HepG2 (cell line): ENCODE measurements around the gene NOTUM. TPM values are rescaled to one million over a fixed set of nuclear protein-coding genes. Genes with fewer than 3 reads are reported as not detected.

Experiments
- AGO2 ChIP-seq: fragments of 200-400 bp; formaldehyde crosslinking; optimal IDR thresholded peaks from 2 replicates; pipeline ENCODE3; 2017; ENCODE audit warnings: mild to moderate bottlenecking, low read depth, low read length, moderate library complexity
- ARNTL ChIP-seq: sonication (generic); formaldehyde crosslinking; IDR thresholded peaks from 2 replicates; pipeline ENCODE4 v1.4.0; 2020; ENCODE audit warnings: mild to moderate bottlenecking, missing genetic modification reagents
- CENPX ChIP-seq: sonication (generic); formaldehyde crosslinking; IDR thresholded peaks from 2 replicates; pipeline ENCODE4 v1.9.0; 2021; ENCODE audit warnings: mild to moderate bottlenecking, missing genetic modification reagents, moderate library complexity
- KLF11 ChIP-seq: IDR thresholded peaks from 2 replicates; pipeline ENCODE4 v1.6.1; 2016; ENCODE audit warnings: missing compliant biosample characterization
- NRL ChIP-seq: sonication (generic); formaldehyde crosslinking; IDR thresholded peaks from 2 replicates; pipeline ENCODE4 v1.5.0; 2020; ENCODE audit warnings: missing genetic modification reagents, mild to moderate bottlenecking, moderate library complexity, borderline replicate concordance
- POLR2A ChIP-seq, 2 experiments: IDR thresholded peaks; 2 replicates each; pipeline ENCODE4 v1.6.1; 2011; ENCODE audit warnings: low read depth in 2 of 2, low read length in 2 of 2, mild to moderate bottlenecking in 1 of 2, moderate library complexity in 1 of 2; ENCODE audit not compliant: insufficient read depth in 1 of 2
- RAD51 ChIP-seq: fragments of 450-650 bp; IDR thresholded peaks from 2 replicates; pipeline ENCODE4 v1.6.1; 2016; ENCODE audit warnings: borderline replicate concordance
- TAF1 ChIP-seq: sonication (generic); formaldehyde crosslinking; IDR thresholded peaks from 2 replicates; pipeline ENCODE4 v1.4.0; 2020; ENCODE audit warnings: missing genetic modification reagents
- ZNF343 ChIP-seq: sonication (generic); formaldehyde crosslinking; IDR thresholded peaks from 2 replicates; pipeline ENCODE4 v1.4.0; 2020; ENCODE audit warnings: mild to moderate bottlenecking, missing genetic modification reagents
- ZNF451 ChIP-seq: sonication (generic); formaldehyde crosslinking; IDR thresholded peaks from 2 replicates; pipeline ENCODE4 v1.5.0; 2020; ENCODE audit warnings: mild to moderate bottlenecking, missing genetic modification reagents
- ZNF629 ChIP-seq: sonication (generic); formaldehyde crosslinking; conservative IDR thresholded peaks from 2 replicates; pipeline ENCODE4 v1.5.0; 2020; ENCODE audit warnings: missing genetic modification reagents
- ZNF768 ChIP-seq: sonication (generic); formaldehyde crosslinking; IDR thresholded peaks from 2 replicates; pipeline ENCODE4 v1.4.0; 2020; ENCODE audit warnings: missing genetic modification reagents
- polyA plus RNA-seq, 8 experiments: library from polyadenylated mRNA; depleted of rRNA in 3 of 8; stranded (reverse) in 7 of 8; unstranded in 1 of 8; fragments of >200 nt; fragmentation: Illumina TruSeq in 4 of 8; extraction: Trizol in 4 of 8; gene quantifications; 2 replicates each; pipeline versions ENCODE4 v1.2.1 to v1.2.3, GENCODE V29; 2011 to 2016; ENCODE audit warnings: low read depth in 4 of 8, missing spikeins in 1 of 8, mixed read lengths in 1 of 8; ENCODE audit not compliant: insufficient read depth in 1 of 8
- total RNA-seq, 5 experiments: library from RNA; depleted of rRNA; stranded (reverse); fragments of >200 nt; fragmentation: Illumina TruSeq; extraction: Trizol; gene quantifications; 2 replicates each; pipeline ENCODE4 v1.2.3, GENCODE V29; 2016; ENCODE audit warnings: low read depth in 1 of 5
- TF ChIP-seq, protein P1 (sequence below): sonication (generic); formaldehyde crosslinking; IDR thresholded peaks from 2 replicates; pipeline ENCODE4 v1.8.0; 2022; ENCODE audit warnings: missing genetic modification reagents, mild to moderate bottlenecking, moderate library complexity, borderline replicate concordance
- TF ChIP-seq, protein P2 (sequence below): sonication (generic); formaldehyde crosslinking; IDR thresholded peaks from 2 replicates; pipeline ENCODE4 v1.4.0; 2020; ENCODE audit warnings: mild to moderate bottlenecking, missing genetic modification reagents
- TF ChIP-seq, protein P3 (sequence below): sonication (generic); formaldehyde crosslinking; conservative IDR thresholded peaks from 2 replicates; pipeline ENCODE4 v1.4.0; 2020; ENCODE audit warnings: missing genetic modification reagents
- TF ChIP-seq, protein P4 (sequence below): sonication (generic); formaldehyde crosslinking; IDR thresholded peaks from 2 replicates; pipeline ENCODE4 v1.5.1; 2020; ENCODE audit warnings: mild to moderate bottlenecking, missing genetic modification reagents, moderate library complexity
- TF ChIP-seq, protein P5 (sequence below): sonication (generic); formaldehyde crosslinking; IDR thresholded peaks from 2 replicates; pipeline ENCODE4 v1.5.1; 2020; ENCODE audit warnings: missing genetic modification reagents, mild to moderate bottlenecking, borderline replicate concordance

The NOTUM gene
- total and polyA plus RNA-seq, 2 of the 13 experiments (the other 11 are each of a cell fraction or from before 2014, with no cell fraction given) = 150 to 160 TPM

DNA sequence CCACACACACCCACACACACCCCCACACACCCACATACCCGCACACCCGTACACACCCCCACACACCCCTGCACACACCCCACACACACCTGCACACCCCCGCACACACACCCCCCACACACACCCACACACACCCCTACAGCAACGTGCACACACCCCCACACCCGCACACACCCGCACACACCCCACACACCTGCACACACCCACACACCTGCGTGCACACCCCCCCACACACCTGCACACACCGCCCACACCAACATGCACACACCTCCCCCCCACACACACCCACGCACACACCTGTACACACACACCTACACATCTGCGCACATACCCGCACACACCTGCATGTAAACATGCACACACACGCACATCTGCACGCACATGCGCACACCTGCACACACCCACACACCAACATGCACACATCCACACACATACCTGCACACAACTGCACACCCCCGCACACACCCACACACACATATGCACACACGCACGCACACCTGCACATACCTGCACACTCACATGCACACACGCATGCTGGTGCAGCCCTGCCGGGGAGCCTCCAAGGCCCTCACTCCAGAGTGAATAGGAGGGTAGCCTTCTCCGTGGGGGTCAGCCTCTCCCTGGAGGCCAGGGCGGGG, 23.9 kb upstream of the NOTUM start (continued):
- TF ChIP-seq, protein P1, sequence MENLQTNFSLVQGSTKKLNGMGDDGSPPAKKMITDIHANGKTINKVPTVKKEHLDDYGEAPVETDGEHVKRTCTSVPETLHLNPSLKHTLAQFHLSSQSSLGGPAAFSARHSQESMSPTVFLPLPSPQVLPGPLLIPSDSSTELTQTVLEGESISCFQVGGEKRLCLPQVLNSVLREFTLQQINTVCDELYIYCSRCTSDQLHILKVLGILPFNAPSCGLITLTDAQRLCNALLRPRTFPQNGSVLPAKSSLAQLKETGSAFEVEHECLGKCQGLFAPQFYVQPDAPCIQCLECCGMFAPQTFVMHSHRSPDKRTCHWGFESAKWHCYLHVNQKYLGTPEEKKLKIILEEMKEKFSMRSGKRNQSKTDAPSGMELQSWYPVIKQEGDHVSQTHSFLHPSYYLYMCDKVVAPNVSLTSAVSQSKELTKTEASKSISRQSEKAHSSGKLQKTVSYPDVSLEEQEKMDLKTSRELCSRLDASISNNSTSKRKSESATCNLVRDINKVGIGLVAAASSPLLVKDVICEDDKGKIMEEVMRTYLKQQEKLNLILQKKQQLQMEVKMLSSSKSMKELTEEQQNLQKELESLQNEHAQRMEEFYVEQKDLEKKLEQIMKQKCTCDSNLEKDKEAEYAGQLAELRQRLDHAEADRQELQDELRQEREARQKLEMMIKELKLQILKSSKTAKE (CRISPR knock-in tag) = 0 out of 2 replicates have a peak, but pooled peaks have one; percentile 18
- TF ChIP-seq ZNF343 (CRISPR knock-in tag) (no peak), AGO2 (peak; percentile 49), RAD51 (peak; percentile 38; the same call in 1 of the 2 replicates), POLR2A (IDR thresholded peaks at IDR 0.05; ENCODE audit: insufficient read depth in 1 of 2, low read depth in 2 of 2, low read length in 2 of 2) (no peak), ZNF629 (CRISPR knock-in tag) (no peak), KLF11 (CRISPR knock-in tag) (no peak), TAF1 (CRISPR knock-in tag) (no peak), NRL (no peak), ZNF768 (CRISPR knock-in tag) (no peak), ZNF451 (CRISPR knock-in tag) (no peak), CENPX (CRISPR knock-in tag) (no peak), ARNTL (CRISPR knock-in tag) (no peak)
- TF ChIP-seq, protein P2, sequence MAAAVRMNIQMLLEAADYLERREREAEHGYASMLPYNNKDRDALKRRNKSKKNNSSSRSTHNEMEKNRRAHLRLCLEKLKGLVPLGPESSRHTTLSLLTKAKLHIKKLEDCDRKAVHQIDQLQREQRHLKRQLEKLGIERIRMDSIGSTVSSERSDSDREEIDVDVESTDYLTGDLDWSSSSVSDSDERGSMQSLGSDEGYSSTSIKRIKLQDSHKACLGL (CRISPR knock-in tag) = no peak
- TF ChIP-seq, protein P3, sequence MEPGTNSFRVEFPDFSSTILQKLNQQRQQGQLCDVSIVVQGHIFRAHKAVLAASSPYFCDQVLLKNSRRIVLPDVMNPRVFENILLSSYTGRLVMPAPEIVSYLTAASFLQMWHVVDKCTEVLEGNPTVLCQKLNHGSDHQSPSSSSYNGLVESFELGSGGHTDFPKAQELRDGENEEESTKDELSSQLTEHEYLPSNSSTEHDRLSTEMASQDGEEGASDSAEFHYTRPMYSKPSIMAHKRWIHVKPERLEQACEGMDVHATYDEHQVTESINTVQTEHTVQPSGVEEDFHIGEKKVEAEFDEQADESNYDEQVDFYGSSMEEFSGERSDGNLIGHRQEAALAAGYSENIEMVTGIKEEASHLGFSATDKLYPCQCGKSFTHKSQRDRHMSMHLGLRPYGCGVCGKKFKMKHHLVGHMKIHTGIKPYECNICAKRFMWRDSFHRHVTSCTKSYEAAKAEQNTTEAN (CRISPR knock-in tag) = 0 out of 2 replicates have a peak, but pooled peaks have one; percentile 39
- TF ChIP-seq, protein P4, sequence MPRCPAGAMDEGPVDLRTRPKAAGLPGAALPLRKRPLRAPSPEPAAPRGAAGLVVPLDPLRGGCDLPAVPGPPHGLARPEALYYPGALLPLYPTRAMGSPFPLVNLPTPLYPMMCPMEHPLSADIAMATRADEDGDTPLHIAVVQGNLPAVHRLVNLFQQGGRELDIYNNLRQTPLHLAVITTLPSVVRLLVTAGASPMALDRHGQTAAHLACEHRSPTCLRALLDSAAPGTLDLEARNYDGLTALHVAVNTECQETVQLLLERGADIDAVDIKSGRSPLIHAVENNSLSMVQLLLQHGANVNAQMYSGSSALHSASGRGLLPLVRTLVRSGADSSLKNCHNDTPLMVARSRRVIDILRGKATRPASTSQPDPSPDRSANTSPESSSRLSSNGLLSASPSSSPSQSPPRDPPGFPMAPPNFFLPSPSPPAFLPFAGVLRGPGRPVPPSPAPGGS = no peak
- TF ChIP-seq, protein P5, sequence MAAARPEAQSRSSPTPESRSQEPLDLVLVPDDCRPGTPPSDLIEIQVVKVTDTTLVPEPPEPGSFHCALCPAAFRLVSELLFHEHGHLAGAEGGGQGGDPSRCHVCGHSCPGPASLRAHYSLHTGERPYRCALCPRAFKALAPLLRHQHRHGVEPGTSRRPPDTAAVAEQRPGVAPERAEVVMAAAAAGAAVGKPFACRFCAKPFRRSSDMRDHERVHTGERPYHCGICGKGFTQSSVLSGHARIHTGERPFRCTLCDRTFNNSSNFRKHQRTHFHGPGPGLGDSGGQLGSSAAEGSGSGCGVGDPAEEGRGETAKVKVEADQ (CRISPR knock-in tag) = no peak
